ENCODE measurements around the gene SLC12A5. TPM values are rescaled to one million over a fixed set of nuclear protein-coding genes. Genes with fewer than 3 reads are reported as not detected.
"Not testable (repeated sequence)": the region's sequence is repeated elsewhere in the genome, so short reads cannot be mapped to it uniquely, and the experiment has no call there.

The SLC12A5 gene
- total and polyA plus RNA-seq, 8 donors = 0.93 to 6.2 (median 3.4) TPM; not detected in 4

DNA sequence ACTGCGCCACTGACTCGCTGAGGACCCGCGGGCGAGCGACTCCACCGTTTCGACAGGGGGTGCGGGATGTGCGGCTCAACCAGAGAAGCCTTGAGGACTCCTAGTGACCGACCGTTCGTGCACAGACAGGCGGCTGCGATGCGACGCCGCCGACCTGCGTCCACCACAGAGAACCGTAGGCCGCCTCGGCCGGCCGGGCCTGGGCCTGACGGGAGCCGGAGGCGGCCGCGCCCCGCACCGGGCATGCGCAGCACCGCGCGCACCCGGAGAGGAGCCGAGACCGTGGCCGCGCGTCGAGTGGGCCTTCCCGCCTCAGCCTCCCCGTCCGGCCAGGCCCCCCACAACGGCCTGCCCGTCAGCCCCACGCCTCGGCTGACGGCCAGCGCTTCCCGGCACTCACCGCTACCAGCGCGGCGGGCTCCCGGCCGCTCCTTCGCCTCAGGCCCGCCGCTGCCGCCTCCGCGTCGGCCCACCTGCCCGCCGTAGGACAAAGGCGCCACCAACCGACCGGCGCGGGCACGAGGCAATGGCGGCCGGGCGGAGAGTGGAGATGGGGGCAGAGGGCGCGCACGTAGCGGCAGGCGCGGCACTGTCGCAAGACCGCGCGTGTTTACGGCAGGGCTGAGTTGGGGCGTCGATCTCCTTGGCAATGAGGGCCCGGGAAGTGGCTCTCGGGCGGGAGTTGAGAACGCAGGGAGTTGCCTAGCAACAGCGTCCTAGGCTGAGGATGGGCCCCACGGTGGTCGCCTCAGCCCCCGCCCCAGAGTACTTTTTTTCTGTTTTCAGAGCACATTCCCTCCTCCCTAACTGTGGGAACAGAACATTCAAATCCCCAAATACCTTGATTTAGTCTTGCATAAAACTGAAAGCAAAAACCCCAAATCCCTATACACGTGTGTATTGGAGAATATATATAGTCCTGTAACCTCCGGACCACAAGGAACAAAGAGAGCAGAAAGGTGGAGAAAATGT, 60.7 kb downstream of the SLC12A5 start, which contains the start of gene NCOA5:
NCOA5 (minus strand) TSS at position 546 of the 972 bp plus-strand sequence. CDS start 10,538 bp downstream, outside the sequence.
- H3K4me1 ChIP-seq = peaks cover 37 to 50% (median 46%) of the 10 kb centered on the region in 4 donors
- no peaks in the 10 kb centered on the region for H3K9me3 ChIP-seq
- peak within 1 kb of the TSS; percentile 66 to 85 (median 80) for H3K4me3 ChIP-seq
- 0 to 1% (median 0%) methylated on average over 11 to 100 of the region's 100 CpGs for WGBS, 5 donors
- TF ChIP-seq POLR2A (IDR thresholded peaks at IDR 0.05) (peak in 1 of 4 donors; percentile 54), EP300 (IDR thresholded peaks at IDR 0.05) (no peak), POLR2AphosphoS5 (IDR thresholded peaks at IDR 0.05) (peak; percentile 89 to 98 (median 98))
- TF ChIP-seq, protein P1, sequence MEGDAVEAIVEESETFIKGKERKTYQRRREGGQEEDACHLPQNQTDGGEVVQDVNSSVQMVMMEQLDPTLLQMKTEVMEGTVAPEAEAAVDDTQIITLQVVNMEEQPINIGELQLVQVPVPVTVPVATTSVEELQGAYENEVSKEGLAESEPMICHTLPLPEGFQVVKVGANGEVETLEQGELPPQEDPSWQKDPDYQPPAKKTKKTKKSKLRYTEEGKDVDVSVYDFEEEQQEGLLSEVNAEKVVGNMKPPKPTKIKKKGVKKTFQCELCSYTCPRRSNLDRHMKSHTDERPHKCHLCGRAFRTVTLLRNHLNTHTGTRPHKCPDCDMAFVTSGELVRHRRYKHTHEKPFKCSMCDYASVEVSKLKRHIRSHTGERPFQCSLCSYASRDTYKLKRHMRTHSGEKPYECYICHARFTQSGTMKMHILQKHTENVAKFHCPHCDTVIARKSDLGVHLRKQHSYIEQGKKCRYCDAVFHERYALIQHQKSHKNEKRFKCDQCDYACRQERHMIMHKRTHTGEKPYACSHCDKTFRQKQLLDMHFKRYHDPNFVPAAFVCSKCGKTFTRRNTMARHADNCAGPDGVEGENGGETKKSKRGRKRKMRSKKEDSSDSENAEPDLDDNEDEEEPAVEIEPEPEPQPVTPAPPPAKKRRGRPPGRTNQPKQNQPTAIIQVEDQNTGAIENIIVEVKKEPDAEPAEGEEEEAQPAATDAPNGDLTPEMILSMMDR (IDR thresholded peaks at IDR 0.05) = peak in 1 of 7 experiments; percentile 32
- peak; percentile 95 to 99 for DNase-seq
- intact Hi-C loops (cut with DNase I; ENCODE audit: low total_unique reads) = loop anchor here (10.0 kb wide), 1 partner anchor 75 kb away; no protein-coding TSS in a partner anchor
- H3K36me3 ChIP-seq = no peaks in the 10 kb centered on the region
- no peaks in the 10 kb centered on the region for H3K27me3 ChIP-seq
- peak within 1 kb of the TSS; percentile 94 to 99 (median 99) for H3K27ac ChIP-seq

DNA sequence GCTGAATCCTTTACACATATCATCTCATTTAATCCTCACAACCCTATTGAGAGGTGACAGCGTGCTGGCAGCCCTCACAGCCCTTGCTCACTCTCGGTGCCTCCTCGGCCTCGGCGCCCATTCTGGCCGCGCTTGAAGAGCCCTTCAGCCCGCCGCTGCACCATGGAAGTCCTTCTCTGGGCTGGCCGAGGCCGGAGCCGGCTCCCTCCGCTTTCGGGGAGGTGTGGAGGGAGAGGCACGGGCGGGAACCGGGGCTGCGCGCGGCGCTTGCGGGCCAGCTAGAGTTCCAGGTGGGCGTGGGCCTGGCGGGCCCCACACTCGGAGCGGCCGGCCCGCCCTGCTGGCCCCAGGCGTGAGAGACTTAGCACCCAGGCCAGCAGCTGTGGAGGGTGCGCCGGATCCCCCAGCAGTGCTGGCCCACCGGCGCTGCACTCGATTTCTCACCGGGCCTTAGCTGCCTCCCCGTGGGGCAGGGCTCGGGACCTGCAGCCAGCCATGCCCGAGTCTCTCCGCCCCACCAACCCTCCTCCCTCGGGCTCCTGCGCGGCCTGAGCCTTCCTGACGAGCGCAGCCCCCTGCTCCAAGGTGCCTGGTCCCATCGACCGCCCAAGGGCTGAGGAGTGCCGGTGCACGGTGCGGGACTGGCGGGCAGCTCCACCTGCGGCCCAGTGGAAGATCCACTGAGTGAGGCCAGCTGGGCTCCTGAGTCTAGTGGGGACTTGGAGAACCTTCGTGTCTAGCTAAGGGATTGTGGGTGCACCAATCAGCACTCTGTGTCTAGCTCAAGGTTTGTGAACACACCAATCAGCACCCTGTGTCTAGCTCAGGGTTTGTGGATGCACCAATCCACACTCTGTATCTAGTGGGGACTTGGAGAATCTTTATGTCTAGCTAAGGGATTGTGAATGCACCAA, 62.9 kb downstream of the SLC12A5 start:
- intact Hi-C loops (cut with DNase I; ENCODE audit: low total_unique reads) = loop anchor here (10.0 kb wide), 1 partner anchor 77 kb away; no protein-coding TSS in a partner anchor
- not testable (repeated sequence) for H3K9me3 ChIP-seq, H3K27ac ChIP-seq, H3K27me3 ChIP-seq, H3K4me3 ChIP-seq, H3K36me3 ChIP-seq, DNase-seq
- H3K4me1 ChIP-seq = peaks cover 15 to 29% (median 24%) of the 10 kb centered on the region in 4 donors
- WGBS, 5 donors = 94 to 96% (median 94%) methylated on average over 32 to 52 of the region's 52 CpGs

DNA sequence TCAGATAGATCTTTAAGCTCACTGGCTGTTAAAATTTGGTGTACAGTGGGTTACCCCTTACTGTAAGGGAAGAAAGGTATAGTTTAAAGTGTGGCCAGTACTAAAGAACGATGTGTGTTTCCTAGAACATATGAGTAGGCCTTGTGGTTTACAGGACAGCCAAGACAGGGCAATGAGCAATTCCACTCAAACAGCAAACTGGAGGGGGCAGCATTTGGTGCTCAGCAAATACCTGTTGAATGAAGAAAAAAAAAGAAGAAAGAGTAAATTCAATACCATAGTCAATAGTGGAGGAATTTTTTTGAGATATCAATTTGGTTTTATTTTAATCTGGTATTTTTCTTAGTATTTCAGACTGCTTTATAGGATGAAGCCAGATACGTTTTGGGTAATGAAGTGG, 64.5 kb downstream of the SLC12A5 start:
- peaks cover 0 to 17% (median 0%) of the 10 kb centered on the region in 3 donors for H3K27me3 ChIP-seq
- no peak for TF ChIP-seq EP300 (IDR thresholded peaks at IDR 0.05)
- TF ChIP-seq POLR2A (IDR thresholded peaks at IDR 0.05) = no peak
- TF ChIP-seq, protein P1 (IDR thresholded peaks at IDR 0.05) = no peak
- no peak for TF ChIP-seq POLR2AphosphoS5 (IDR thresholded peaks at IDR 0.05)
- peaks cover 0 to 12% (median 9%) of the 10 kb centered on the region in 4 donors for H3K4me1 ChIP-seq
- DNase-seq = no peak
- H3K4me3 ChIP-seq = no peak overlapping the region
- H3K9me3 ChIP-seq = no peaks in the 10 kb centered on the region
- no peaks in the 10 kb centered on the region for H3K36me3 ChIP-seq
- intact Hi-C loops (cut with DNase I; ENCODE audit: low total_unique reads) = loop anchor here (10.0 kb wide), 1 partner anchor 79 kb away; no protein-coding TSS in a partner anchor
- no peak overlapping the region for H3K27ac ChIP-seq
- WGBS, 5 donors = 60 to 81% (median 70%) methylated on average over 2 of the region's 2 CpGs

DNA sequence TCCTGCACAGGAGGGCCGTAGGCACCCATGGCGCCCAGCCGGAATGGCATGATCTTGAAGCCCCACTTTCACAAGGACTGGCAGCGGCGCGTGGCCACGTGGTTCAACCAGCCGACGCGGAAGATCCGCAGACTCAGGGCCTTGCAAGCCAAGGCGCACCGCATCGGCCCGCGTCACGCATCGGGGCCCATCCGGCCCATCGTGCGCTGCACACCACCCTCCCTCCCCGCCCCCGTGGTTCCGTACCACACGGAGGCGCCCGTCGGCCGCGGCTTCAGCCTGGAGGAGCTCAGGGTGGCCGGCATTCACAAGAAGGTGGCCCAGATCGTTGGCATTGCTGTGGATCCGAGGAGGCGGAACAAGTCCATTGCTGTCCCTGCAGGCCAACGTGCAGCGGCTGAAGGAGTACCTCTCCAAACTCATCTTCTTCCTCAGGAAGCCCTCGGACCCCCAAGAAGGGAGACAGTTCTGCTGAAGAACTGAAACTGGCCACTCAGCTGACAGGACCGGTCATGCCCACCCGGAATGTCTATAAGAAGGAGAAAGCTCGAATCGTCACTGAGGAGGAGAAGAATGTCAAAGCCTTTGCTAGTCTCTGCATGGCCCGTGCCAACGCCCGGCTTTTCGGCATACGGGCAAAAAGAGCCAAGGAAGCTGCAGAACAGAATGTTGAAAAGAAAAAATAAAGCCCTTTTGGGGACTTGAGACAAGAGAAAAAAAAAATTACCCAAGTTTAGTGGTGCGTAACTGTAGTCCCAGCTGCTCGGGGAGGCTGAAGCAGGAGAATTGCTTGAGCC, 70.7 kb downstream of the SLC12A5 start:
- Histone ChIP-seq H3K27me3 (peaks cover 0 to 77% (median 14%) of the 10 kb centered on the region in 3 donors), H3K9me3 (peaks cover 0 to 6% (median 0%) of the 10 kb centered on the region in 4 donors), H3K4me3 (no peak overlapping the region), H3K27ac (no peak overlapping the region), H3K4me1 (no peaks in the 10 kb centered on the region), H3K36me3 (no peaks in the 10 kb centered on the region)
- intact Hi-C loops (cut with DNase I; ENCODE audit: low total_unique reads) = loop anchor here (10.0 kb wide), 1 partner anchor 85 kb away; no protein-coding TSS in a partner anchor
- 34 to 56% (median 37%) methylated on average over 26 to 48 of the region's 48 CpGs for WGBS, 5 donors
- TF ChIP-seq EP300 (IDR thresholded peaks at IDR 0.05) = no peak
- no peak for TF ChIP-seq POLR2AphosphoS5 (IDR thresholded peaks at IDR 0.05)
- TF ChIP-seq, protein P1 (IDR thresholded peaks at IDR 0.05) = no peak
- TF ChIP-seq POLR2A (IDR thresholded peaks at IDR 0.05) = no peak
- DNase-seq = peak in 1 of 2 donors; percentile 24

DNA sequence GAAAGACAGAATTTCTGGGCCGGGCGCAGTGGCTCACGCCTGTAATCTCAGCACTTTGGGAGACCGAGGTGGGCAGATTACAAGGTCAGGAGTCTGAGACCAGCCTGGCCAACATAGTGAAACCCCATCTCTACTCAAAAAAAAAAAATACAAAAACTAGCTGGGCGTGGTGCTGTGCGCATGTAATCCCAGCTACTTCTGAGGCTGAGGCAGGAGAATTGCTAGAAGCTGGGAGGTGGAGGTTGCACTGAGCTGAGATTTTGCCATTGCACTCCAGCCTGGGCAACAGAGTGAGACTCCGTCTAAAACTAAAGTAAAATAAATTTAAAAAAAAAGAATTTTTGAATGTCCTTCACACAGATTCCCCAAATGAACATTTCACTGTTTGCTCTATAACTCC, 71.4 kb downstream of the SLC12A5 start:
- DNase-seq; H3K36me3 ChIP-seq; H3K27ac ChIP-seq; intact Hi-C loops (cut with DNase I; ENCODE audit: low total_unique reads); H3K4me3 ChIP-seq; H3K4me1 ChIP-seq; H3K9me3 ChIP-seq: not testable (repeated sequence)
- 80 to 88% (median 82%) methylated on average over 7 of the region's 7 CpGs for WGBS, 5 donors
- peaks cover 0 to 85% (median 17%) of the 10 kb centered on the region in 3 donors for H3K27me3 ChIP-seq

All from stomach (tissue), 9 donors.